DND-41 (cell line): Measurements from ENCODE around the gene UCHL3.

Experiments used
- ATAC-seq: fragments of 200-7000 bp; cut with Tn5 transposase; 3 replicates; pipeline ENCODE4 v1.9.1; 2021; ENCODE audit warnings: low read depth; ENCODE audit not compliant: insufficient read depth
- DNase-seq: peaks from one replicate; pipeline ENCODE4 v3.0.0-alpha.2; 2020
- H2AFZ ChIP-seq: 2 replicates; pipeline ENCODE4 v1.6.0; 2012; ENCODE audit warnings: low read depth, low read length
- H3K27ac ChIP-seq: 2 replicates; pipeline ENCODE4 v1.5.1; 2012; ENCODE audit warnings: low read length, inconsistent platforms
- H3K27me3 ChIP-seq: fragments of 200-600 bp; sonication (generic); 2 replicates; pipeline ENCODE4 v1.6.0; 2012; ENCODE audit warnings: low read length, mild to moderate bottlenecking, inconsistent platforms; ENCODE audit not compliant: insufficient read depth, poor library complexity
- H3K36me3 ChIP-seq: 2 replicates; pipeline ENCODE4 v1.5.1; 2012; ENCODE audit warnings: low read length, inconsistent platforms; ENCODE audit not compliant: insufficient read depth
- H3K4me1 ChIP-seq: 2 replicates; pipeline ENCODE4 v1.5.1; 2012; ENCODE audit warnings: mild to moderate bottlenecking, low read length; ENCODE audit not compliant: insufficient read depth
- H3K4me2 ChIP-seq: 2 replicates; pipeline ENCODE4 v1.6.0; 2012; ENCODE audit warnings: mild to moderate bottlenecking, moderate library complexity, low read length, inconsistent platforms; ENCODE audit not compliant: insufficient read depth
- H3K4me3 ChIP-seq, 2 experiments: fragments of 200-600 bp in 1 of 2; shearing (Covaris generic) in 1 of 2; 2 replicates each; pipeline ENCODE4 v1.5.1; 2012 to 2016; ENCODE audit warnings: inconsistent platforms in 2 of 2, low read length in 2 of 2, mild to moderate bottlenecking in 2 of 2, low read depth in 1 of 2, moderate library complexity in 1 of 2
- H3K79me2 ChIP-seq: 2 replicates; pipeline ENCODE4 v1.6.0; 2012; ENCODE audit warnings: low read length, inconsistent platforms; ENCODE audit not compliant: insufficient read depth
- H3K9ac ChIP-seq: 2 replicates; pipeline ENCODE4 v1.6.0; 2012; ENCODE audit warnings: low read depth, mild to moderate bottlenecking, inconsistent platforms, low read length, moderate library complexity
- H3K9me3 ChIP-seq: 2 replicates; pipeline ENCODE4 v1.5.1; 2012; ENCODE audit warnings: low read length, moderate library complexity, mild to moderate bottlenecking, inconsistent platforms; ENCODE audit not compliant: insufficient read depth, severe bottlenecking
- H4K20me1 ChIP-seq: 2 replicates; pipeline ENCODE4 v1.6.0; 2012; ENCODE audit warnings: low read length; ENCODE audit not compliant: insufficient read depth
- CTCF ChIP-seq: IDR thresholded peaks from 2 replicates; pipeline ENCODE4 v1.5.1; 2012; ENCODE audit warnings: borderline replicate concordance, low read length, moderate library complexity, mild to moderate bottlenecking; ENCODE audit not compliant: poor library complexity, severe bottlenecking; ENCODE audit errors: extremely low read depth
- EZH2 ChIP-seq: IDR thresholded peaks from 3 replicates; pipeline ENCODE4 v1.6.1; 2012; ENCODE audit warnings: borderline replicate concordance, low read depth, mild to moderate bottlenecking, moderate library complexity, low read length, inconsistent platforms; ENCODE audit not compliant: severe bottlenecking

UCHL3 gene

GRCh38 chr13:75587679-75588078, 38.1 kb downstream of the UCHL3 start:
- no peak for ATAC-seq

GRCh38 chr13:75596657-75597182, 47.1 kb downstream of the UCHL3 start:
- Histone ChIP-seq H3K9ac (no peak overlapping the region), H3K4me3 (no peak overlapping the region), H4K20me1 (no peaks in the 10 kb centered on the region), H3K4me1 (no peaks in the 10 kb centered on the region), H3K27ac (no peak overlapping the region), H3K79me2 (no peaks in the 10 kb centered on the region), H2AFZ (no peak overlapping the region), H3K4me2 (no peak overlapping the region), H3K36me3 (peaks cover 9% of the 10 kb centered on the region; the same call in 1 of the 2 replicates), H3K9me3 (no peaks in the 10 kb centered on the region), H3K27me3 (no peaks in the 10 kb centered on the region)
- ATAC-seq (no peak), DNase-seq (no peak)
- TF ChIP-seq EZH2 (no peak), CTCF (no peak)

More at GRCh38 chr13:75587679-75588078, 38.1 kb downstream of the UCHL3 start:
- H3K4me2 ChIP-seq = no peak overlapping the region
- no peak overlapping the region for H3K4me3 ChIP-seq
- no peak for DNase-seq
- no peak overlapping the region for H3K9ac ChIP-seq
- H3K79me2 ChIP-seq = no peaks in the 10 kb centered on the region
- no peak overlapping the region for H3K27ac ChIP-seq
- H2AFZ ChIP-seq = no peak overlapping the region
- no peak for TF ChIP-seq EZH2
- no peak for TF ChIP-seq CTCF
- no peaks in the 10 kb centered on the region for H4K20me1 ChIP-seq
- H3K9me3 ChIP-seq = peaks cover 7% of the 10 kb centered on the region
- H3K27me3 ChIP-seq = no peaks in the 10 kb centered on the region
- H3K4me1 ChIP-seq = no peaks in the 10 kb centered on the region
- peaks cover 43% of the 10 kb centered on the region for H3K36me3 ChIP-seq

GRCh38 chr13:75600371-75600770, 50.8 kb downstream of the UCHL3 start:
- H3K4me3 ChIP-seq = no peak overlapping the region
- ATAC-seq = no peak
- DNase-seq = no peak
- no peaks in the 10 kb centered on the region for H4K20me1 ChIP-seq
- no peaks in the 10 kb centered on the region for H3K9me3 ChIP-seq
- H3K4me1 ChIP-seq = no peaks in the 10 kb centered on the region
- TF ChIP-seq EZH2 (no peak), CTCF (no peak)
- H3K9ac ChIP-seq = no peak overlapping the region
- H3K79me2 ChIP-seq = no peaks in the 10 kb centered on the region
- H3K27me3 ChIP-seq = no peaks in the 10 kb centered on the region
- peaks cover 14% of the 10 kb centered on the region; the same call in 1 of the 2 replicates for H3K36me3 ChIP-seq
- no peak overlapping the region for H3K27ac ChIP-seq
- no peak overlapping the region for H2AFZ ChIP-seq
- H3K4me2 ChIP-seq = no peak overlapping the region
